CD4-positive, alpha-beta T cell treated with Interleukin-10 for 1 hour (primary cell): ENCODE data around the gene AHR.
"Not testable (repeated sequence)": the region's sequence is repeated elsewhere in the genome, so short reads cannot be mapped to it uniquely, and the experiment has no call there.

Experiments
- DNase-seq: peaks from one replicate; pipeline ENCODE4 v3.0.0-alpha.2; 2020

Gene AHR

GRCh38 chr7:17342756-17343155 lies 44.3 kb downstream of the AHR start:
- DNase-seq = no peak

GRCh38 chr7:17347401-17347800 lies 48.9 kb downstream of the AHR start:
- DNase-seq = no peak

DNA sequence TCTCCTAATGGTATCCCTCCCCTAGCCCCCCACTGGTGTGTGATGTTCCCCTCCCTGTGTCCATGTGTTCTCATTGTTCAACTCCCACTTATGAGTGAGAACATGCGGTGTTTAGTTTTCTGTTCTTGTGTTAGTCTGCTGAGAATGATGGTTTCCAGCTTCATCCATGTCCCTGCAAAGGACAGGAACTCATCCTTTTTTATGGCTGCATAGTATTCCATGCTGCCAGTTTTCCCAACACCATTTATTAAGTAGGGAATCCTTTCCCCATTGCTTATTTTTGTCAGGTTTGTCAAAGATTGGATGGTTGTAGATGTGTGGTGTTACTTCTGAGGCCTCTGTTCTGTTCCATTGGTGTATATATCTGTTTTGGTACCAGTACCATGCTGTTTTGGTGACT lies 50.5 kb downstream of the AHR start:
- DNase-seq = not testable (repeated sequence)

- DNase-seq = not testable (repeated sequence)
Observed at GRCh38 chr7:17350321-17350720, 51.9 kb downstream of the AHR start.

GRCh38 chr7:17353650-17354419 lies 55.4 kb downstream of the AHR start:
- not testable (repeated sequence) for DNase-seq

DNA sequence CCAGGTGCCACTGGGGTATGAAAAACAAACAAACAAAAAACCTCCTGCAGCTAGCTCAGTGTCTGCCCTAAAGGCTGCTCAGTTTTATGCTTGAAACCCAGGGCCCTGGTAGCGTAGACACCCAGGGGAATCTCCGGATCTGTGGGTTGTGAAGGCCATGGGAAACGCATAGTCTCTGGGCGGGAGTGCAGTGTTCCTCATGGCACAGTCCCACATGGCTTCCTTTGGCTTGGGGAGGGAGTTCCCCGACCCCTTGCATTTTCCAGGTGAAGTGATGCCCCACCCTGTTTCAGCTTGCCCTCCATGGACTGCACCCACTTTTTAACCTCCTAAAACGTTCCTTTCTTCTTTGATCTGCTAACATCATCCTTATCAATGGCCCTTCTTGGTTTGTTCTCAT lies 56.0 kb downstream of the AHR start:
- no peak for DNase-seq

DNA sequence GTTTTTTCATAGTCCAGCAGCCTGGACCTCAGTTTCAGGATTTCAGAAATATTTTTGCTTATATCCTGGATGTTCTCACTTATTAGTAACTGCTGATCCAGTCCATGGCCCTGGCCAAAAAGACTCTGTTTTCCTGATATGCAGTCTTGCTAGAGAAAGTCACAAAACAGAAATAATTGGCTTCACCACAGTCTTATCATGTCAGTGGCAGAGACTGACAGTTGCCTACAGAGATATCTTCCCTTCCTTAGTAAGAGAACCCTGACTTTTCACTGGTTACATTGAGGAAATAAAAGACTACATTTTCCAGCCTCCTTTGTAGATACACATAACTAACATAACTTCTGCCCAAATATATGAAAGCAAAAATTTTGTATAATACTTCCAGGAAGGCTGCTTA lies 56.6 kb downstream of the AHR start:
- no peak for DNase-seq

DNA sequence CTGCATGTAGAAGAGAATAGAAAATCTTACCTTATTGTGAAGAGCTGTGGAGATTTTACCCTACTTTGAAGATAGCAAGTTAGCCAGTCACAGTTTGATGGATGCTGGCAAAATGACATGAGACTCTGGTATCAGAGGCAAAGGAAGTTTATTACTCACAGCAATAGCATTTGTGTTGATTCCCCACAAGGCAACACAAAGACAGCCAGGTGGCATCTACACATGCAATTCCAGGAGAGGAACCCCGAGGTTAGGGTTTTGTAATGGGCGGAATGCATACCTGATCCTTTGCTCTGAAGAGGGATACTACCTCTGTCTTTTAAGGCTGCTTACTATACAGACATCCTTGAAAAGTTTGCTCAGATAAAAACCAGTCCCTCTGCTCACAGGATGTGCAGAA lies 59.5 kb downstream of the AHR start:
- no peak for DNase-seq

- no peak for DNase-seq
Observed at GRCh38 chr7:17359610-17360009, 61.2 kb downstream of the AHR start.

GRCh38 chr7:17362439-17363105 lies 64.1 kb downstream of the AHR start:
- DNase-seq = no peak

DNA sequence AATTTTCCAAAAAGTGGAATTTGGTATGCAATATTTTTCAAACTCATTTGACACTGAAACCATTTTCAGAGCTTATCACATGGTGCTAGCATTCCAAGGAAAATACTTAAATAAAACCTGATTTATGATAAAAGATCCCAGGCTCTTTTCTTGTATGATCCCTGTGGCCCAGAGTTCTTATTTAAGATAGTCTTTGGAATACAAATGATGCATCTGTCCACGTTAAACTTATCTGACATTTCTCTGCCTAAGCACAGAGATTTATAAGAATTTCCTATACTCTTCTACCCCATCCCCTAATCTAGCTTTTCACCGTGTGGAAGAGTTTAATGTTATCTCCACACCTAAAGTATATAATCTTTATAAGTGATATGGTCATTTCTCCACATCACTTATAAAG lies 66.2 kb downstream of the AHR start:
- no peak for DNase-seq

DNA sequence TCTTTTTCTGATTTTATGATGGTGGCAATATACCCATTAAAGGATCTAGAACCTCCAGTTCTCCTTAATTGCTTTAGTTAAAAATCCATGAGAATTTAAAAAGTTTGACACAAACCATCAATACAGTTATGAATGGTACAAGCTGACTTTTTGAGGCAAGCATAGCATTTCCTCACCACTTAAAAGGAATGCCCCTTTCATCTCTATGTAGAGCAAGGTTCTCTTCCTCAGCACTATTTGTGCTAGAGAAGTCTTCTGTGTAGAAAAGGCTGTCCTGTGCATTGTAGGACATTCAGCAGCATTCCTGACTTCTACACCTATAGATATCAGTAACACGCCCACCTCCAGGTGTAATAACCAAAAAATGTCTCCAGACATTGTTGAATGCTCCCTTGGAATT lies 67.3 kb downstream of the AHR start:
- no peak for DNase-seq

- no peak for DNase-seq
Observed at GRCh38 chr7:17367502-17367901, 69.0 kb downstream of the AHR start.

DNA sequence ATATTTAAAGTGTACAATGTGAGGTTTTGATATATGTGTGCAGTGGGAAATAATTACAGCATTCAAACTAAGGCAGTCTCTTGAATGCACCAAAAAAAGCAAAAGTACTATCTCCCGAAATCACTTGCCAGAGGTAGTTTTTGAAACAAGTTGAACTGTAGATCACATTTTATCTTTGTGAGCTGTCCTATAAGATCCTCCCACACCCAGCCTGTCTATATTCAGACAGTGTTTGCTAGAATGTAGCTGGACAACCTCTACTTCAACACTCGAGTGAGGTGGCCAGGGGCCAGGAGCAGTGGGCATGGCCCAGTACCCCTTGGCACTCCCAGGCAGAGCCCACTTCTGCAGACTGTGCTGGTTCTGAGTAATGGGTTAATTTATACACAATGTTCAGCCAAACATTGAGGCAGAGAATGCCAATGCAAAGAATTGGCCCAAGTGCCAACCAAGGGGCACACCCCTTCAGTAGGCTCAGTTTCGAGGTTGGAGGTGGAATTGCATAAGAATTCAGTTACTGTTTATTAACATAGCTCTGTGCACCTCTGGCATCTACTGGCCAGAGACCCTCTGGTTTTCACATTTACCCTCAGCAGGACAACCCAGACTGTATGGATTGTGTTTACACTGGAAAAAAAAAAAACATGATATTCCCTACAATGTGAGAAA lies 70.5 kb downstream of the AHR start:
- no peak for DNase-seq

GRCh38 chr7:17369691-17370426 lies 71.4 kb downstream of the AHR start:
- no peak for DNase-seq

DNA sequence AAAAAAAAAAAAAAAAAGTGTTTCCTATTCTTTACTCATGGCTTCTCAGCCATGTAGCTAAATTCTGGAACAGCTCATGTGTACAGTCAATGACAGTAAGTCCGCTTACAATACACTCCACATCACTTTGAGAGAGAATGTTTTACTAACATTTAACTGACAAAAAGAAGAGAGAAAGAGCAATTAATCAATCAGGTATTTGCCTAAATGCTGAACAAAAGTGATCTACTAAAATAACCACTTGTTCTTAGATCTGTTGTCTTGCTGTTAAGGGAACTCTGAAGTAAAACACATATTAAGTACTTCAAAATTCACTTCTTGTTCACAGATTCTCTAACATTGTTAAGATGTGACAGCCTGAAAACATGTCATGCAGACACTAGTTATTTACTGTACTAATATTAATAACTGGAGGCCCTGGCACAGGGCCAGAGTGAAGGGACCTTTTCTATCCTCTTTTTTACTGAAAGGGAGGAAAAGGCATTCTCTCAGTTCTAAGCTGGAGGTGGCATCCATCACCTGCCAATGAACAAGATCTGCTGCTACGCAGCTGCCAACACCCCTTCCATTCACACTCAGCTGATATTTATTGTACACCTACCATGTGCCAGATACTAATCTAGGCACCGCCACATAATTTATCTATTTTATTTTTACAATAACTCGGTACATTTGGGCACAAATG lies 72.6 kb downstream of the AHR start:
- DNase-seq = no peak

- DNase-seq = no peak
Observed at GRCh38 chr7:17371671-17372524, 73.4 kb downstream of the AHR start.

GRCh38 chr7:17374157-17374556 lies 75.7 kb downstream of the AHR start:
- no peak for DNase-seq

GRCh38 chr7:17374654-17375053 lies 76.2 kb downstream of the AHR start:
- DNase-seq = no peak

- no peak for DNase-seq
Observed at GRCh38 chr7:17376595-17376994, 78.1 kb downstream of the AHR start.

DNA sequence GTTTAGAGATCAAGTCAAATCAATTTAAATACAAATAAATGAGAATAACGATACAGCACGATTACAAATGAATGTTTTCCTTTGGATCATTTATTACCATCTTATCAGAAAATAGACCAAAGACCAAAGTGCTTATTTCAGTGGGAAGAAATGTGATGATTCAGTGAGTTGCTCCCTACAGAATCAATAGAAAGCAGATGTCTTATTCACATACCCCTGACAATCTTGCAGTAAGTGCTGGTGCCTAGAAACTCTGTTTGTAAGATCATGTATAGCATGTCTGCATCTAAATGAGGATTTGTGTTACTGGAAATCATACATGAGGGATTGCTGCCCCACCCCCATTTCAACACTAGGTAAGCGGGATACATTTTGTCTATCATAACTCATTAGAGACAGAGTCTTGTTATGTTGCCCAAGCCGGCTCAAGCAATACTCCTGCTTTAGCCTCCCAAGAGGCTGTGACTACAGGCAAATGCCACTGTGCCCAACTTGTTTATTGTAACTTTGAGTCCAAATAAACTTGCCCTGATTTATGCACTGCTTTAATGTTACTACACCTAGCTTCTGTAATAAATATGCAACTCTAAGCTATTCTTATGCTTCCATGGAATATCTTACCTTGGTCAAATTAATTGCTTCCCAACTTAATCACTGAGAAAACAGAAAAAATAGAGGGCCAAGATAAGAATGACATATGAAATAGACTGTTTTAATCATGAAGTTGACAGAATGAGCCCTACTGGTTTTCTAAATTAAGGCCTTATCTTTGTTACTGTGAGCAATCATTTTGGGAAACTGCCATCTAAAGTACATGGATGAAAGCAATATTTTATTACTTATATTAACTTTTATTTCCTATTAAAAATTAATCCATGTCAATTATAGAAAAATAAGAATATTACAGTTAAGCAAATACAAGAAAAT lies 82.5 kb downstream of the AHR start:
- no peak for DNase-seq
